ENCODE data around the gene PTMA. TPM values are rescaled to one million over a fixed set of nuclear protein-coding genes. Genes with fewer than 3 reads are reported as not detected.

PTMA gene
- total RNA-seq, 1 donor = 598 TPM

GRCh38 chr2:231677632-231678104, 30.7 kb upstream of the PTMA start:
- no peak overlapping the region for H3K4me3 ChIP-seq (ENCODE audit: low read depth, low read length)
- peak; percentile 85 for DNase-seq (ENCODE audit: low read depth)
- TF ChIP-seq, protein P1, sequence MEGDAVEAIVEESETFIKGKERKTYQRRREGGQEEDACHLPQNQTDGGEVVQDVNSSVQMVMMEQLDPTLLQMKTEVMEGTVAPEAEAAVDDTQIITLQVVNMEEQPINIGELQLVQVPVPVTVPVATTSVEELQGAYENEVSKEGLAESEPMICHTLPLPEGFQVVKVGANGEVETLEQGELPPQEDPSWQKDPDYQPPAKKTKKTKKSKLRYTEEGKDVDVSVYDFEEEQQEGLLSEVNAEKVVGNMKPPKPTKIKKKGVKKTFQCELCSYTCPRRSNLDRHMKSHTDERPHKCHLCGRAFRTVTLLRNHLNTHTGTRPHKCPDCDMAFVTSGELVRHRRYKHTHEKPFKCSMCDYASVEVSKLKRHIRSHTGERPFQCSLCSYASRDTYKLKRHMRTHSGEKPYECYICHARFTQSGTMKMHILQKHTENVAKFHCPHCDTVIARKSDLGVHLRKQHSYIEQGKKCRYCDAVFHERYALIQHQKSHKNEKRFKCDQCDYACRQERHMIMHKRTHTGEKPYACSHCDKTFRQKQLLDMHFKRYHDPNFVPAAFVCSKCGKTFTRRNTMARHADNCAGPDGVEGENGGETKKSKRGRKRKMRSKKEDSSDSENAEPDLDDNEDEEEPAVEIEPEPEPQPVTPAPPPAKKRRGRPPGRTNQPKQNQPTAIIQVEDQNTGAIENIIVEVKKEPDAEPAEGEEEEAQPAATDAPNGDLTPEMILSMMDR (IDR thresholded peaks at IDR 0.05; ENCODE audit: insufficient read depth, low read depth, low read length) = peak; percentile 92

- H3K4me3 ChIP-seq (ENCODE audit: low read depth, low read length) = no peak overlapping the region
- TF ChIP-seq, protein P1 (IDR thresholded peaks at IDR 0.05; ENCODE audit: insufficient read depth, low read depth, low read length) = no peak
- DNase-seq (ENCODE audit: low read depth) = no peak
These were observed 28.4 kb upstream of the PTMA start for GRCh38 chr2:231679908-231680284.

DNA sequence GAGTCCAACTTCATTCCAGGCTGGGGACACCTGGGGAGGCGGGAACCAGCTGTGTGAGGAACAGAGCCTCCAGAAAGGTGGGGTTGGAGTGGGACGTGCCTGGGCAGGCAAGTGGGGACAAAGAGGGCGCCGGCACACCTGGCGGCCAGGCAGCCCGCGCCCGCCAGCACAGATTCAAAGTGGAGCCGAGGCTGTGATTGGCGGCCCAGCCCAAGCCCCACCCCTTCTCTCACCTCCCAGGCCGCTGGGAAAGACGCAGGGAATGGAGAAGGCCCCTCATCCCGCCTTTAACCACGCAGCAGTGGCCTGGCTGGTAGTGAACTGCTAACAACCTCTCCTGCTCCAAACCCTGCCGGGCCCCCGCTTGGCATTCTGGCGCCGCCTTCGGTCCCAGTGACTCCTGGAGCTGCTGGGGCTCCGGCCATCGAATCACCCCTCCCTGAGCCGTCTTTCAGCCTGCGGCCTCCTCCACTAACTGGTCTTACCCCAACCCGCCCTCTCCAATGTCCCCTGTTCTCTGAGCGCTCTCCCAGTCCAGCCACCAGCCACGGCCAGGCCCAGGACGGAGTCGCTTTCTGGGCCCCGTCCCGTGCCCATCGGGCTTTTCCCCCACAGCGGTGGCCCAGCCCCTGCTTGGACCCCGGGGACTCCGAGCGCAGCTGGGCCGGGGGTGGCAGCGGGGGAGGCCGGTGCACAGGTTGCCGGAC, 27.9 kb upstream of the PTMA start:
- H3K4me3 ChIP-seq (ENCODE audit: low read depth, low read length) = peak overlapping the region; percentile 54
- no peak for DNase-seq (ENCODE audit: low read depth)
- TF ChIP-seq, protein P1 (IDR thresholded peaks at IDR 0.05; ENCODE audit: insufficient read depth, low read depth, low read length) = no peak

- TF ChIP-seq, protein P1 (IDR thresholded peaks at IDR 0.05; ENCODE audit: insufficient read depth, low read depth, low read length) = no peak
- H3K4me3 ChIP-seq (ENCODE audit: low read depth, low read length) = peak overlapping the region; percentile 57
- DNase-seq (ENCODE audit: low read depth) = peak; percentile 87
These were observed 27.1 kb upstream of the PTMA start for GRCh38 chr2:231680992-231681852.

DNA sequence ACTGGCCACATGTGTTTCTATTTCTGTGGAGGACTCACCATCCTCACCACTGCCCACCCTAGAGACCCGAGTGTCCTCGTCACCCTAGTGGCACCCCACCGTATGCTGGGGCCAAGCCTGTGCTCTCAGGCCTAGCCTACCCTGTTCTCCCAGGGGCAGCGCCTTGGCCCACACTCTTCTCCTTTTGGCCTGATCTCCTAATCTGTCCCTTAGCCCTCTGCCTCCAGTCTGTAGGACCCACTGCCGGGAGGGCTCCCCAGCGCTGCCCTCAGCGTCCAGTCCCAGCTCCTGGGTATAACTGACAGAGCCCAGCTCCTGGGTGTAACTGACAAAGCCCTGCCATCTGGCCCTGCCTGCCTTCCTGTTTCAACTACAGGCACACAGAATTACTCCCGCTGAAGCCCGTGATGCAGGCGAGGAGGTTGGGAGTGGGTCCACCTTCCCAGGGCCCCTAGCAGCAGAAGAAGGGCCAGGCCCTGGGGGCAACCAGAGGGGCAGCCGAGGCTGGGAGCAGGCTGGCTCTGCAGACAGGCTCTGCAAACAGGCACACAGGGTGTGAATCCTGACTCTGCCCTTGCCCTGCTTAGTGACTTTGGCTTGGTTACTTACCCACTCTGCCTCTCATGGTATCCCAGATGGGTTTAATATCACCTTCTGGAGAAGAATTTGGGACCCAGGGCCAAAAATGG, 25.6 kb upstream of the PTMA start:
- H3K4me3 ChIP-seq (ENCODE audit: low read depth, low read length) = no peak overlapping the region
- TF ChIP-seq, protein P1 (IDR thresholded peaks at IDR 0.05; ENCODE audit: insufficient read depth, low read depth, low read length) = no peak
- no peak for DNase-seq (ENCODE audit: low read depth)

GRCh38 chr2:231683292-231684235, 24.8 kb upstream of the PTMA start:
- TF ChIP-seq, protein P1 (IDR thresholded peaks at IDR 0.05; ENCODE audit: insufficient read depth, low read depth, low read length) = no peak
- DNase-seq (ENCODE audit: low read depth) = no peak
- H3K4me3 ChIP-seq (ENCODE audit: low read depth, low read length) = no peak overlapping the region

All from fibroblast of villous mesenchyme (primary cell).